ENCODE measurements around the gene PNMA5. TPM values are rescaled to one million over a fixed set of nuclear protein-coding genes. Genes with fewer than 3 reads are reported as not detected.
"Not testable (repeated sequence)": the region's sequence is repeated elsewhere in the genome, so short reads cannot be mapped to it uniquely, and the experiment has no call there.

PNMA5 gene
- polyA plus RNA-seq, 3 donors: 0.06 to 2.1 TPM; not detected in 1

DNA sequence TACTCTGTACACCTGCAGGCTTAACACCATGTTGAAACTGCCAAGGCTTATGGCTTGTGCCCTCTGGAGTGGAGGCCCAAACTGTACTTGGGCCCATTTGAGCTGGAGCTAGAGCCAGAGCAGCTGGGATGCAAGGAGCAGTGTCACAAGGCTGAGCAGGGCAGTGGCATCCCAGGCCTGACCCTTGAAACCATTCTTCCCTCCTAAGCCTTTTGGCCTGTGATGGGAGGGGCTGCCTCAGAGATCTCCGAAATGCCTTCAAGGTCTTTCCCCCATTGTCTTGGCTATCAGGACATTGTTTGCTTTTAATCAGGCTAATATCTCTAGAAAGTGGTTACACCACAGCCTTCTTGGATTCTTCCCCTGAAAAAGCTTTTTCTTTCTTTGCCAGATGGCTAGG is 10.9 kb upstream of the PNMA5 start:
- intact Hi-C loops (cut with micrococcal nuclease): no loop called here
- WGBS (ENCODE audit: insufficient coverage): no CpG with 5 or more reads among the region's 1 CpG
- H3K9ac ChIP-seq (ENCODE audit: insufficient read depth, low read length, poor library complexity, severe bottlenecking): no peak overlapping the region

DNA sequence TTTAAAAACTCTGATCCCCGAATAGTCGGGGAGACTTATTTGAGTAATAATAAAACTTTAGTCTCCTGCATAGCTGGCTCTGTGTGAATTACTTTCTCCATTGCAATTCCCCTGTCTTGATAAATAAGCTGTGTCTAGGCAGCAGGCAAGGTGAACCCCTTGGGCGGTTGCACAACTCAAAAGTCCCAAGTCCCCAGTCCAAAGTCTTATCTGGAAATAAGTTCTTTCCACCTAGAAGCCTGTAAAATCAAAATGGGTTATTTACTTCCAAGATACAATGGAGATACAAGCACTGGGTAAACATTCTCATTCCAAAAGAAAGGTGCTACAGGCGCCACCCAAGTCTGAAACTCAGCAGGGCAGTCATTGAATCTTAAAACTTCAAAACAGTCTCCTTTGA is 10.1 kb upstream of the PNMA5 start:
- Histone ChIP-seq H3K4me3 (replicated peaks in 1 of 3; ENCODE audit: low read depth in 2 of 3, low read length in 3 of 3) (no peak overlapping the region), H3K4me1 (ENCODE audit: control insufficient read depth in 1 of 2, insufficient read depth in 2 of 2, low read length in 2 of 2) (no peaks in the 10 kb centered on the region), H2AFZ (ENCODE audit: insufficient read depth, low read depth, low read length, poor library complexity, severe bottlenecking) (no peak overlapping the region), H3K27ac (ENCODE audit: low read depth in 1 of 2, low read length in 2 of 2) (no peak overlapping the region), H3K27me3 (ENCODE audit: control insufficient read depth in 2 of 2, insufficient read depth in 2 of 2, low read length in 2 of 2) (peaks cover 0 to 7% of the 10 kb centered on the region in 2 donors), H3K4me2 (replicated peaks; ENCODE audit: extremely low read depth, low read length, poor library complexity, severe bottlenecking) (no peak overlapping the region), H3K36me3 (replicated peaks in 1 of 2; ENCODE audit: control insufficient read depth in 1 of 2, insufficient read depth in 2 of 2, low read length in 2 of 2) (no peaks in the 10 kb centered on the region), H3K9me3 (replicated peaks in 1 of 2; ENCODE audit: control insufficient read depth in 1 of 2, insufficient read depth in 1 of 2, low read length in 2 of 2) (no peaks in the 10 kb centered on the region), H3K9ac (ENCODE audit: insufficient read depth, low read length, poor library complexity, severe bottlenecking) (no peak overlapping the region), H3K79me2 (ENCODE audit: insufficient read depth, low read length) (no peaks in the 10 kb centered on the region), H4K20me1 (ENCODE audit: insufficient read depth, low read length) (no peaks in the 10 kb centered on the region)
- intact Hi-C loops (cut with micrococcal nuclease): no loop called here
- no peaks in the 10 kb centered on the region for H3K36me3 Mint-ChIP-seq
- TF ChIP-seq, protein P1, sequence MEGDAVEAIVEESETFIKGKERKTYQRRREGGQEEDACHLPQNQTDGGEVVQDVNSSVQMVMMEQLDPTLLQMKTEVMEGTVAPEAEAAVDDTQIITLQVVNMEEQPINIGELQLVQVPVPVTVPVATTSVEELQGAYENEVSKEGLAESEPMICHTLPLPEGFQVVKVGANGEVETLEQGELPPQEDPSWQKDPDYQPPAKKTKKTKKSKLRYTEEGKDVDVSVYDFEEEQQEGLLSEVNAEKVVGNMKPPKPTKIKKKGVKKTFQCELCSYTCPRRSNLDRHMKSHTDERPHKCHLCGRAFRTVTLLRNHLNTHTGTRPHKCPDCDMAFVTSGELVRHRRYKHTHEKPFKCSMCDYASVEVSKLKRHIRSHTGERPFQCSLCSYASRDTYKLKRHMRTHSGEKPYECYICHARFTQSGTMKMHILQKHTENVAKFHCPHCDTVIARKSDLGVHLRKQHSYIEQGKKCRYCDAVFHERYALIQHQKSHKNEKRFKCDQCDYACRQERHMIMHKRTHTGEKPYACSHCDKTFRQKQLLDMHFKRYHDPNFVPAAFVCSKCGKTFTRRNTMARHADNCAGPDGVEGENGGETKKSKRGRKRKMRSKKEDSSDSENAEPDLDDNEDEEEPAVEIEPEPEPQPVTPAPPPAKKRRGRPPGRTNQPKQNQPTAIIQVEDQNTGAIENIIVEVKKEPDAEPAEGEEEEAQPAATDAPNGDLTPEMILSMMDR (IDR thresholded peaks at IDR 0.05): no peak
- no CpG with 5 or more reads among the region's 4 CpGs for WGBS (ENCODE audit: insufficient coverage)
- H3K9me3 Mint-ChIP-seq: peaks cover 1 to 14% (median 4%) of the 10 kb centered on the region in 7 donors
- no peak overlapping the region for H3K4me3 Mint-ChIP-seq
- H3K27me3 Mint-ChIP-seq (ENCODE audit: low read depth in 3 of 3): peaks cover 0 to 16% (median 2%) of the 10 kb centered on the region in 3 donors
- no peaks in the 10 kb centered on the region for H3K4me1 Mint-ChIP-seq
- no peak for DNase-seq
- H3K27ac Mint-ChIP-seq: no peak overlapping the region

More for the DNA sequence above, 10.9 kb upstream of the PNMA5 start:
- Histone ChIP-seq H3K9me3 (replicated peaks in 1 of 2; ENCODE audit: control insufficient read depth in 1 of 2, insufficient read depth in 1 of 2, low read length in 2 of 2) (no peaks in the 10 kb centered on the region), H3K27ac (ENCODE audit: low read depth in 1 of 2, low read length in 2 of 2) (no peak overlapping the region), H2AFZ (ENCODE audit: insufficient read depth, low read depth, low read length, poor library complexity, severe bottlenecking) (no peak overlapping the region), H3K79me2 (ENCODE audit: insufficient read depth, low read length) (no peaks in the 10 kb centered on the region), H3K36me3 (replicated peaks in 1 of 2; ENCODE audit: control insufficient read depth in 1 of 2, insufficient read depth in 2 of 2, low read length in 2 of 2) (no peaks in the 10 kb centered on the region), H4K20me1 (ENCODE audit: insufficient read depth, low read length) (no peaks in the 10 kb centered on the region), H3K4me3 (replicated peaks in 1 of 3; ENCODE audit: low read depth in 2 of 3, low read length in 3 of 3) (no peak overlapping the region), H3K27me3 (ENCODE audit: control insufficient read depth in 2 of 2, insufficient read depth in 2 of 2, low read length in 2 of 2) (peaks cover 0 to 7% of the 10 kb centered on the region in 2 donors), H3K4me2 (replicated peaks; ENCODE audit: extremely low read depth, low read length, poor library complexity, severe bottlenecking) (no peak overlapping the region), H3K4me1 (ENCODE audit: control insufficient read depth in 1 of 2, insufficient read depth in 2 of 2, low read length in 2 of 2) (no peaks in the 10 kb centered on the region)
- no peak for DNase-seq
- Mint-ChIP-seq H3K4me3 (no peak overlapping the region), H3K4me1 (no peaks in the 10 kb centered on the region), H3K36me3 (no peaks in the 10 kb centered on the region), H3K27ac (no peak overlapping the region), H3K9me3 (peaks cover 1 to 14% (median 4%) of the 10 kb centered on the region in 7 donors), H3K27me3 (ENCODE audit: low read depth in 3 of 3) (peaks cover 0 to 12% (median 2%) of the 10 kb centered on the region in 3 donors)
- TF ChIP-seq, protein P1 (IDR thresholded peaks at IDR 0.05): no peak

DNA sequence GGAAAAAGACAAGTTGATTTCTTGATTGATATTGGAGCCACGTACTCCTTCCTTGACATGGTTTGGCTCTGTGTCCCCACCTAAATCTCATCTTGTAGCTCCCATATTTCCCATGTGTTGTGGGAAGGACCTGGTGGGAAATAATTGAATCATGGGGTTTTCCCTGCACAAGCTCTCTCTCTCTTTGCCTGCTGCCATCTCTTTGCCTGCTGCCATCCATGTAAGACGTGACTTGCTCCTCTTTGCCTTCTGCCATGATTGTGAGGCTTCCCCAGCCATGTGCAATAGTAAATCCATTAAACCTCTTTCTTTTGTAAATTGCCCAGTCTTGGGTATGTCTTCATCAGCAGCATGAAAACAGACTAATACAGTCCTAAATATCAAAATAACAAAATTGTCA is 8.3 kb upstream of the PNMA5 start:
- not testable (repeated sequence) for H2AFZ ChIP-seq (ENCODE audit: insufficient read depth, low read depth, low read length, poor library complexity, severe bottlenecking); H3K9me3 ChIP-seq (replicated peaks in 1 of 2; ENCODE audit: control insufficient read depth in 1 of 2, insufficient read depth in 1 of 2, low read length in 2 of 2)

More for the DNA sequence above, 8.3 kb upstream of the PNMA5 start:
- H3K79me2 ChIP-seq (ENCODE audit: insufficient read depth, low read length); H3K4me3 Mint-ChIP-seq; H3K27ac ChIP-seq (ENCODE audit: low read depth in 1 of 2, low read length in 2 of 2); H3K4me1 Mint-ChIP-seq; H4K20me1 ChIP-seq (ENCODE audit: insufficient read depth, low read length); H3K27ac Mint-ChIP-seq; H3K36me3 Mint-ChIP-seq; H3K4me1 ChIP-seq (ENCODE audit: control insufficient read depth in 1 of 2, insufficient read depth in 2 of 2, low read length in 2 of 2); H3K4me2 ChIP-seq (replicated peaks; ENCODE audit: extremely low read depth, low read length, poor library complexity, severe bottlenecking); intact Hi-C loops (cut with micrococcal nuclease); H3K27me3 ChIP-seq (ENCODE audit: control insufficient read depth in 2 of 2, insufficient read depth in 2 of 2, low read length in 2 of 2); H3K4me3 ChIP-seq (replicated peaks in 1 of 3; ENCODE audit: low read depth in 2 of 3, low read length in 3 of 3); H3K9me3 Mint-ChIP-seq; H3K36me3 ChIP-seq (replicated peaks in 1 of 2; ENCODE audit: control insufficient read depth in 1 of 2, insufficient read depth in 2 of 2, low read length in 2 of 2); DNase-seq; H3K9ac ChIP-seq (ENCODE audit: insufficient read depth, low read length, poor library complexity, severe bottlenecking): not testable (repeated sequence)
- WGBS (ENCODE audit: insufficient coverage): 100% methylated on average over 1 of the region's 2 CpGs
- H3K27me3 Mint-ChIP-seq (ENCODE audit: low read depth in 3 of 3): peaks cover 0 to 13% (median 0%) of the 10 kb centered on the region in 3 donors

Measured in CD14-positive monocyte (primary cell).